ENCODE results near the gene ABCB4.
A peak's percentile ranks its signal among the peaks of the same experiment; 100 is the strongest.

The ABCB4 gene

GRCh38 chr7:87416682-87417587 lies 58.5 kb downstream of the ABCB4 start:
- Histone ChIP-seq H3K36me3 (ENCODE audit: insufficient read depth, low read length) (no peaks in the 10 kb centered on the region), H3K9me3 (replicated peaks; ENCODE audit: low read length) (no peaks in the 10 kb centered on the region), H3K9ac (ENCODE audit: low read depth, low read length) (no peak overlapping the region), H3K4me2 (ENCODE audit: low read length) (no peak overlapping the region), H3K27me3 (ENCODE audit: control insufficient read depth, insufficient read depth, low read length) (peaks cover 5% of the 10 kb centered on the region), H3K4me3 (ENCODE audit: low read length) (no peak overlapping the region), H3K4me1 (ENCODE audit: control insufficient read depth, insufficient read depth, low read length) (peaks cover 16% of the 10 kb centered on the region)

DNA sequence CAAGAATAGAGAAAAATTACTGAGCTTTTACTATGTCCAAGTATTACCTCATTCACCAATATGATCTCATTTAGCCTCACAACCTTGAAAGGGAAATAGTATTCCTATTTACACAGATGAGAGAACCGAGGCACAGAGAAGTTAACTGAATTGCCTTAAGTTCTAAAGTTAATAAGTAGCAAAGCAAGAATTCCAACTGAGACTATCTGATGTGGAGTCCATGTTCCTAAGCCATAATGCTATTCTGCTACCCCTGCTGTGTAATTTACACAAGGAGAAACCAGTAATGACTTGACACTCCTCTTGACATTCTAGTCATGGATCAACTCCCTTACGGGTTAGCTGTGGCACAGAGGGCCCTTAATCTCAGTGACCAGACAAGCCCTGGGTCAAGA lies 60.7 kb downstream of the ABCB4 start:
- no peak overlapping the region for H3K4me3 ChIP-seq (ENCODE audit: low read length)

GRCh38 chr7:87413951-87414793 lies 61.3 kb downstream of the ABCB4 start:
- Histone ChIP-seq H3K27me3 (ENCODE audit: control insufficient read depth, insufficient read depth, low read length) (no peaks in the 10 kb centered on the region), H3K36me3 (ENCODE audit: insufficient read depth, low read length) (no peaks in the 10 kb centered on the region), H3K9me3 (replicated peaks; ENCODE audit: low read length) (no peaks in the 10 kb centered on the region), H3K4me1 (ENCODE audit: control insufficient read depth, insufficient read depth, low read length) (peaks cover 16% of the 10 kb centered on the region), H3K4me2 (ENCODE audit: low read length) (peak overlapping the region; percentile 12), H3K4me3 (ENCODE audit: low read length) (no peak overlapping the region), H3K9ac (ENCODE audit: low read depth, low read length) (no peak overlapping the region)

More for the DNA sequence above, 60.7 kb downstream of the ABCB4 start:
- H3K4me1 ChIP-seq (ENCODE audit: control insufficient read depth, insufficient read depth, low read length) = peaks cover 16% of the 10 kb centered on the region
- no peaks in the 10 kb centered on the region for H3K9me3 ChIP-seq (replicated peaks; ENCODE audit: low read length)
- H3K9ac ChIP-seq (ENCODE audit: low read depth, low read length) = no peak overlapping the region
- no peaks in the 10 kb centered on the region for H3K36me3 ChIP-seq (ENCODE audit: insufficient read depth, low read length)
- H3K27me3 ChIP-seq (ENCODE audit: control insufficient read depth, insufficient read depth, low read length) = no peaks in the 10 kb centered on the region
- no peak overlapping the region for H3K4me2 ChIP-seq (ENCODE audit: low read length)

DNA sequence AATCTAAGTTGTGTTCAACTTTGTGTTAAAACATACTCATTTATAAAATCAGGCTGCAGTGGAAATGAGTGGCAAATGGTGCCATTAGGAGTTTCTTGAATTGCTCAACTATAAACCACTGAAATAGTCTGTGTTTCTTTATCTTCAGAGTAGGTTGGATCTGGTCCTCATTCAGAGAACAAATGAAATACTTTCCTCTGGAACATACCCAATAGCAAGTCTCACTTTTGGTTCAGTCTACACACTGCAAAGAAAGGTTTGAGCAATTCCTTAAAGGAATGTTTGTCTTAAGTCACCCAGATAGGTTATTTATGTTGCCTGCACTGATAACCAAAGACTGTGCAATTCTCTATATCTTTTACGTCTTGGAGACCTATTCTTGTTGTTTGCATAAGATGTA lies 62.5 kb downstream of the ABCB4 start:
- Histone ChIP-seq H3K36me3 (ENCODE audit: insufficient read depth, low read length) (no peaks in the 10 kb centered on the region), H3K4me3 (ENCODE audit: low read length) (no peak overlapping the region), H3K27me3 (ENCODE audit: control insufficient read depth, insufficient read depth, low read length) (no peaks in the 10 kb centered on the region), H3K4me1 (ENCODE audit: control insufficient read depth, insufficient read depth, low read length) (peaks cover 16% of the 10 kb centered on the region), H3K9ac (ENCODE audit: low read depth, low read length) (no peak overlapping the region), H3K9me3 (replicated peaks; ENCODE audit: low read length) (no peaks in the 10 kb centered on the region), H3K4me2 (ENCODE audit: low read length) (no peak overlapping the region)

GRCh38 chr7:87411186-87411585 lies 64.3 kb downstream of the ABCB4 start:
- H3K9ac ChIP-seq (ENCODE audit: low read depth, low read length) = no peak overlapping the region
- no peak overlapping the region for H3K4me3 ChIP-seq (ENCODE audit: low read length)
- peaks cover 16% of the 10 kb centered on the region for H3K4me1 ChIP-seq (ENCODE audit: control insufficient read depth, insufficient read depth, low read length)
- H3K36me3 ChIP-seq (ENCODE audit: insufficient read depth, low read length) = no peaks in the 10 kb centered on the region
- H3K27me3 ChIP-seq (ENCODE audit: control insufficient read depth, insufficient read depth, low read length) = peaks cover 5% of the 10 kb centered on the region
- H3K4me2 ChIP-seq (ENCODE audit: low read length) = no peak overlapping the region
- H3K9me3 ChIP-seq (replicated peaks; ENCODE audit: low read length) = no peaks in the 10 kb centered on the region

GRCh38 chr7:87404674-87405073 lies 70.8 kb downstream of the ABCB4 start:
- Histone ChIP-seq H3K9ac (ENCODE audit: low read depth, low read length) (no peak overlapping the region), H3K27me3 (ENCODE audit: control insufficient read depth, insufficient read depth, low read length) (peaks cover 5% of the 10 kb centered on the region), H3K4me2 (ENCODE audit: low read length) (no peak overlapping the region), H3K36me3 (ENCODE audit: insufficient read depth, low read length) (no peaks in the 10 kb centered on the region), H3K9me3 (replicated peaks; ENCODE audit: low read length) (no peaks in the 10 kb centered on the region), H3K4me3 (ENCODE audit: low read length) (no peak overlapping the region), H3K4me1 (ENCODE audit: control insufficient read depth, insufficient read depth, low read length) (no peaks in the 10 kb centered on the region)

DNA sequence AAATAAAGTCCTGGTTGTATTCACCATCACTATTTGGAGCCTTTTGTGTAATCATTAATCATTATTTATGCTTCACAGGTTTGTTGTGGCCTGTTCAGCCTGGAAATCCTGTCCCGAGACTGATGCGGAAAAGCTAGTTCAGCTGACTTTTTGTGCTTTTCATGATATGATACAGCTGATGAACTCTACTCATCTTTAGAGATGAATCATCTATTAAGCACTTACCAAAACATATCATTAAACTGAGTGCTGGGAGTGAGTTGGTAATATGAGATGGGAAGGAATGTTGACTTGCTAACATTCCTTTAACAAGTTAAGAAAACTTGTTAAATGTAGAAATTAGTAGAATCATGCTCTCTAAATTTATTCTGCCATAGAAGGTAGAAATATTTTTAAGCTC lies 77.0 kb downstream of the ABCB4 start:
- no peaks in the 10 kb centered on the region for H3K36me3 ChIP-seq (ENCODE audit: insufficient read depth, low read length)
- H3K9ac ChIP-seq (ENCODE audit: low read depth, low read length) = no peak overlapping the region

GRCh38 chr7:87395442-87396020 lies 79.9 kb downstream of the ABCB4 start:
- Histone ChIP-seq H3K4me2 (ENCODE audit: low read length) (no peak overlapping the region), H3K4me1 (ENCODE audit: control insufficient read depth, insufficient read depth, low read length) (peaks cover 13% of the 10 kb centered on the region), H3K9me3 (replicated peaks; ENCODE audit: low read length) (no peaks in the 10 kb centered on the region), H3K4me3 (ENCODE audit: low read length) (no peak overlapping the region), H3K9ac (ENCODE audit: low read depth, low read length) (no peak overlapping the region), H3K27me3 (ENCODE audit: control insufficient read depth, insufficient read depth, low read length) (no peaks in the 10 kb centered on the region), H3K36me3 (ENCODE audit: insufficient read depth, low read length) (no peaks in the 10 kb centered on the region)

More for the DNA sequence above, 77.0 kb downstream of the ABCB4 start:
- Histone ChIP-seq H3K4me1 (ENCODE audit: control insufficient read depth, insufficient read depth, low read length) (peaks cover 13% of the 10 kb centered on the region), H3K4me3 (ENCODE audit: low read length) (no peak overlapping the region), H3K4me2 (ENCODE audit: low read length) (peak overlapping the region; percentile 8), H3K27me3 (ENCODE audit: control insufficient read depth, insufficient read depth, low read length) (no peaks in the 10 kb centered on the region), H3K9me3 (replicated peaks; ENCODE audit: low read length) (no peaks in the 10 kb centered on the region)

DNA sequence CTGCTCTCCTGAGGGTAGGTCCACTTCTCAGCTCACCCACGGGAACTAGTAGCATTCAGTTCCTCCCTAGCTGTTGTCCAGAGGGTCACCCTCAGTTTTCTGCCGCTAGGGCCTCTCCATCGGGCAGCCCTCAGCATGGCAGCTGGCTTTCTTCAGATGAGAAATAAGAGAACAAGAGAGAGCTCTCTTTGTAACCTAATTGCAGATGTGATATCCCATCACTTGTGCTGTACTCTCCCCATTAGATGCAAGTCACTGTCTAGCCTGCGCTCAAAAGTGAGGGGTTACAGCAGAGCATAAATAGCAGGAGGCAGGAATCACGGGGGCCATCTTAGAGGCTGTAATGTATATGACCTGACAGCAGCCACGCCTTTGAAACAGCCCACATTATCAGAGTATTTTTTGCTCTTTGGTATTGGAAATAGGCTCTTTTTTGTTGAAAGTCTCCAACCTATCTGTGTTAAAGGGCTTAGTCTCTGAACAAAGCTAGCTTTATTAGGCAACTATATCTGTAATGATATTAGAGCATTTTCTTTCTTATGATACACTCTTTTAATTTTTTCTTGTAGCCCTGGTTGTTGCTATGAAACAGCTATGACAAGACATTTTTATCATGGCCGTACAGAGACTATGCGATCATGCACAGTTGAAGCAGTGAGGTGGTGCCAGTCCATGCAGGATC lies 84.3 kb downstream of the ABCB4 start:
- no peaks in the 10 kb centered on the region for H3K27me3 ChIP-seq (ENCODE audit: control insufficient read depth, insufficient read depth, low read length)
- H3K36me3 ChIP-seq (ENCODE audit: insufficient read depth, low read length) = no peaks in the 10 kb centered on the region
- H3K9me3 ChIP-seq (replicated peaks; ENCODE audit: low read length) = no peaks in the 10 kb centered on the region
- no peak overlapping the region for H3K4me2 ChIP-seq (ENCODE audit: low read length)
- H3K4me1 ChIP-seq (ENCODE audit: control insufficient read depth, insufficient read depth, low read length) = no peaks in the 10 kb centered on the region
- H3K4me3 ChIP-seq (ENCODE audit: low read length) = no peak overlapping the region
- H3K9ac ChIP-seq (ENCODE audit: low read depth, low read length) = no peak overlapping the region

DNA sequence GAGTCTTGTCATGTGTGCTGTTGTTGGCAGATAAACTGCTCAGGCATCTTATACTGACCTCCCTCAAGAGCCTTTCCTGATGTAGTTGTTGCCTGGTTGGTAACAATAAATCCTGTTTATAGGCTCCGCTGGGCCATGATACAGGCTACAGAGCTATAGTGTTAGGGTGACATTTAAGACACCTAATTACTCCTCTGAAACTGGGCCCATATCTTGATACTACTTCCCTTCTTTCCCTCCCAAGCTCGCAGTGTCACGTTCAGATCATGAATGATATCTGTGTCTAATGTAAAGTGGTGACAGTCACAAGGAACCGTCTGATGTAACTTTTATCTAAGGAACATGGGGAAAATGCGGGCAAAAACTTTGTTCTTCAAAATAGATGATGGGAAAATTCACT lies 94.6 kb downstream of the ABCB4 start:
- Histone ChIP-seq H3K4me1 (ENCODE audit: control insufficient read depth, insufficient read depth, low read length) (no peaks in the 10 kb centered on the region), H3K9ac (ENCODE audit: low read depth, low read length) (no peak overlapping the region), H3K9me3 (replicated peaks; ENCODE audit: low read length) (no peaks in the 10 kb centered on the region), H3K4me2 (ENCODE audit: low read length) (no peak overlapping the region), H3K36me3 (ENCODE audit: insufficient read depth, low read length) (peaks cover 4% of the 10 kb centered on the region), H3K4me3 (ENCODE audit: low read length) (no peak overlapping the region), H3K27me3 (ENCODE audit: control insufficient read depth, insufficient read depth, low read length) (no peaks in the 10 kb centered on the region)

All from skeletal muscle satellite cell (primary cell).